HG03196 (cell line): ENCODE measurements around the gene TAF8.

Experiments used
- ATAC-seq: cut with Tn5 transposase; IDR thresholded peaks from one replicate; pipeline ENCODE4 v1.9.1; 2021; ENCODE audit not compliant: unreplicated experiment

TAF8 gene

GRCh38 chr6:42120895-42121865, 70.9 kb downstream of the TAF8 start:
- ATAC-seq: no peak

DNA sequence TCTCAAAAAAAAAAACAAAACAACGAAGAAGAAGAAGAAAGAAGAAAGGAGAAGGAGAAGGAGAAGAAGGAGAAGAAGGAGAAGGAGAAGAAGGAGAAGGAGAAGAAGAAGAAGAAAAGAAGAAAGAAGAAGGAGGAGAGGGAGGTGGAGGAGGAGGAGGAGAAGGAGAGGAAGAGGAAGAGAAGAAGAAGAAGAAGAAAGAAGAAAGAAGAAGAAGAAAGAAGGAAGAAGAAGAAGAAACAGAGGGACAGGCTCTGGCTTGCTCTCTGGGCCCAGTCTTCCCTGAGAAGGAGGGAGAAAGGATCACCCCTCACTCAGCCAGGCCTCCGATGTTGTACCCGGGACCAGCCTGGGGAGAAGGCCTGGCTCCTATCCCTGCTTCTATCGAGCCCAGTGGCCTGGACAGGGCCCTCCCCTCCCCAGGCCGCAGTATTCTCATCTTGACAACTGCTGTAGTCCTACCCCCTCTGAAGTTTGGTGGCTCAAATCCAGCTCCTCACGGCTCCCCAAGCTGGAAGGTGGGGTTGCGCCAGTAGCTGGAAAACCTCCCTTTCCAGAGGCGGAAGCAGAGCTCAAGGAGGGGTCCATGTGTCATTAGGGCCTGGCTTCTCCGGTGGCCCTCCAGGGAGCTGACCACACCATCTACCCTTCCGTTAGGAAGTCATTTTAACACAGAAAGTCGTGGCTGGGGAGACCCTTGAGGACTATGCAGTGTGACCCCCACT, 73.2 kb downstream of the TAF8 start:
- ATAC-seq: no peak

- no peak for ATAC-seq
Measured at GRCh38 chr6:42124223-42124836, 74.0 kb downstream of the TAF8 start.

DNA sequence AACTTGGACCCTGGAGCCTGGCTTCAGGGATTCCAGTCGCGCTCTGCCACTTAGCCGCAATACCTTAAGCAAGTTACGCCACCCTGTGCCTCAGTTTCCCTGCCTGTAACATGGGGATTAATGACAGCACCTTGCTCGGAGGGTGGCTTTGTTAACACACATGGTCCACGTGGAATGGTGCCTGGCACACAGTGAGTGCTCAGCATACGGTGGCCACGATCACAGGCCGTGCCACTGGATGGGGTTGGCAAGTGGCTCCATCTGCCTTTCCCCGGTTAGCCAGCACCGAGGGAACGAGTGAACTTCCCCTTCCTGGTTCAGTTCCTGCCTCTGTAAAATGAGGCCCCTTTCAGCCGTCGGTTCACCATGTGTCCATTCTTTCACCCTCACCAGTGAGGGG, 74.9 kb downstream of the TAF8 start:
- no peak for ATAC-seq

- no peak for ATAC-seq
Measured at GRCh38 chr6:42125663-42126062, 75.3 kb downstream of the TAF8 start.

- no peak for ATAC-seq
Measured at GRCh38 chr6:42128460-42129359, 78.4 kb downstream of the TAF8 start.

DNA sequence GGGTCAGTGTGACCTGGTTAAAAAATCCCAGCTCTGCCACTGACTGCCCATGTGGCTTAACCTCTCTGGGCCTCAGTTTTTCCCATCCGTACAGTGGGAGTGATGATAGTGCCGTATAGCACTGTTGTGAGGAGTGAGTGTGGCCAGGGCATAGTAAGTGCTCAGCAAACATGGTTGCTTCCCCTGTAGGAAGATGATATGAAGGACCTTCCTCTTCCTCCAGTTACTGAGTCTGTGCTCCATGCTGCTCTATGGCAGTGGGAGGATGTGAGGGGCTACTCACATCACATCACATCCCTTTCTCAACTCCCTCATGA, 79.0 kb downstream of the TAF8 start:
- ATAC-seq: no peak

- no peak for ATAC-seq
Measured at GRCh38 chr6:42131531-42131930, 81.2 kb downstream of the TAF8 start.

DNA sequence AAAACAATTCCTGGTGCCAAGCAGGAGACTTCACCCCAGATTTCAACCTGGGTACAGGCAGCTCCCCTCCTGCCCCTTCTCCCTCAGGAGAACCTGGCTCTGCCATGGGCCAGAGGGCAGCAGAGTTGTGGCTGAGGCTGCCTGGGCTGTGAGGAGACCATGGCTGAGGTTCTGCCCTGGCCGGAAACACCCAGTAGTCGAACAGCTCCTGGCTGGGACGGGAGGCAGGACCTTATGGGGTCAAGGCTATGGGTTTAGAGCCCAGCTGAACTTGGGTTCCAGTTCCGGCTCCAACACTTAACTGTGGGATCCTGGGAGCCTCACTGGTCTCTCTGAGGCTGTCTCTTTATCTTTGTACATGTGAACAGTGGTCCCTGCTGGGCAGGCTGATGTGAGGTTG, 83.6 kb downstream of the TAF8 start:
- no peak for ATAC-seq

GRCh38 chr6:42135161-42135560, 84.8 kb downstream of the TAF8 start:
- ATAC-seq: no peak

DNA sequence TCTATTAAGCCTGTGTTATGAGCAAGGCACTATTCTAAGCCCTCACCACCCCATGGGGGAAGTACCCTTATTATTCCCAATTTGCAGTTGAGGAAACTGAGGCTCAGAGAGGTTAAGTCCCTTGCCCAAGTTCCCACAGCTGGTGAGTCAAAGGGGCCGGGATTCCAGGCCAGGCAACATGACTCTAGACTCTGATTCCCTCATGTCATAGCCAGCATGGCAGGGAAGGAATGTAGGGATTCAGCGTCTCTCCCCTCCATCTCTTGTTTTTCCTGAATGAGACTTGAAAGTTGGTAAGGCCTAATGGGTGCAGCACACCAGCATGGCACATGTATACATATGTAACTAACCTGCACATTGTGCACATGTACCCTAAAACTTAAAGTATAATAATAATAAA, 85.4 kb downstream of the TAF8 start:
- ATAC-seq: no peak

GRCh38 chr6:42136508-42137193, 86.3 kb downstream of the TAF8 start:
- ATAC-seq: no peak
